ENCODE results near the gene PRKCH. TPM values are rescaled to one million over a fixed set of nuclear protein-coding genes. Genes with fewer than 3 reads are reported as not detected.

Gene PRKCH
- total and polyA plus RNA-seq, 10 of the 15 experiments (the other 5 are each of a cell fraction or from before 2014, with no cell fraction given) = 10.7 to 140 (median 33.2) TPM

GRCh38 chr14:61346221-61346620 lies 24.8 kb downstream of the PRKCH start:
- no TSS peak for BruUV-seq (replicated peaks)
- RAD21 ChIA-PET (ENCODE audit: unreplicated experiment) = interaction anchor here (1.1 to 1.9 kb wide), 5 partner anchors 8 to 41 kb away, joined by 3 to 12 read pairs (median 5); no protein-coding TSS in a partner anchor
- Histone ChIP-seq H3K79me2 (ENCODE audit: control insufficient read depth, insufficient read depth, low read length) (peaks cover 99% of the 10 kb centered on the region), H3K27ac (ENCODE audit: control insufficient read depth, insufficient read depth) (no peak overlapping the region), H3K4me2 (ENCODE audit: control insufficient read depth, insufficient read depth) (no peak overlapping the region; the same call in 1 of the 2 replicates), H3K4me1 (ENCODE audit: control insufficient read depth, insufficient read depth, low read length) (peaks cover 74% of the 10 kb centered on the region), H4K20me1 (ENCODE audit: control insufficient read depth, insufficient read depth) (no peaks in the 10 kb centered on the region), H3K36me3 (ENCODE audit: control insufficient read depth in 2 of 2, insufficient read depth in 2 of 2, low read length in 1 of 2) (peaks cover 0 to 2% of the 10 kb centered on the region in 2 experiments; a peak in 2 of 4 replicates), H2AFZ (ENCODE audit: control insufficient read depth, low read depth, low read length) (no peak overlapping the region), H3K27me3 (replicated peaks in 1 of 2; ENCODE audit: control insufficient read depth in 2 of 2, insufficient read depth in 2 of 2, low read length in 1 of 2) (no peaks in the 10 kb centered on the region), H3K9ac (ENCODE audit: control insufficient read depth, insufficient read depth, low read length) (no peak overlapping the region), H3K4me3 (no peak overlapping the region), H3K9me3 (replicated peaks; ENCODE audit: control insufficient read depth, insufficient read depth, low read length) (no peaks in the 10 kb centered on the region; the same call in 2 of the 3 replicates)
- CTCF ChIA-PET = interaction anchor here (0.8 to 2.1 kb wide), 6 partner anchors 13 to 115 kb away, joined by 3 to 7 read pairs (median 5); no protein-coding TSS in a partner anchor
- intact Hi-C loops (cut with micrococcal nuclease; ENCODE audit: unreplicated experiment) (no loop called here), in situ Hi-C loops (cut with MboI) (no loop called here)
- ATAC-seq (no peak), FAIRE-seq (no peak), DNase-seq (ENCODE audit: low read depth, low spot score) (no peak)
- TF ChIP-seq NR2F1 (conservative IDR thresholded peaks at IDR 0.05) (no peak), TBL1XR1 (IDR thresholded peaks at IDR 0.05; ENCODE audit: low read depth, low read length) (no peak), MAX (IDR thresholded peaks at IDR 0.05; ENCODE audit: low read depth, low read length) (no peak), ZNF384 (IDR thresholded peaks at IDR 0.05; ENCODE audit: borderline replicate concordance, low read depth, low read length) (no peak)
- TF ChIP-seq, protein P1, sequence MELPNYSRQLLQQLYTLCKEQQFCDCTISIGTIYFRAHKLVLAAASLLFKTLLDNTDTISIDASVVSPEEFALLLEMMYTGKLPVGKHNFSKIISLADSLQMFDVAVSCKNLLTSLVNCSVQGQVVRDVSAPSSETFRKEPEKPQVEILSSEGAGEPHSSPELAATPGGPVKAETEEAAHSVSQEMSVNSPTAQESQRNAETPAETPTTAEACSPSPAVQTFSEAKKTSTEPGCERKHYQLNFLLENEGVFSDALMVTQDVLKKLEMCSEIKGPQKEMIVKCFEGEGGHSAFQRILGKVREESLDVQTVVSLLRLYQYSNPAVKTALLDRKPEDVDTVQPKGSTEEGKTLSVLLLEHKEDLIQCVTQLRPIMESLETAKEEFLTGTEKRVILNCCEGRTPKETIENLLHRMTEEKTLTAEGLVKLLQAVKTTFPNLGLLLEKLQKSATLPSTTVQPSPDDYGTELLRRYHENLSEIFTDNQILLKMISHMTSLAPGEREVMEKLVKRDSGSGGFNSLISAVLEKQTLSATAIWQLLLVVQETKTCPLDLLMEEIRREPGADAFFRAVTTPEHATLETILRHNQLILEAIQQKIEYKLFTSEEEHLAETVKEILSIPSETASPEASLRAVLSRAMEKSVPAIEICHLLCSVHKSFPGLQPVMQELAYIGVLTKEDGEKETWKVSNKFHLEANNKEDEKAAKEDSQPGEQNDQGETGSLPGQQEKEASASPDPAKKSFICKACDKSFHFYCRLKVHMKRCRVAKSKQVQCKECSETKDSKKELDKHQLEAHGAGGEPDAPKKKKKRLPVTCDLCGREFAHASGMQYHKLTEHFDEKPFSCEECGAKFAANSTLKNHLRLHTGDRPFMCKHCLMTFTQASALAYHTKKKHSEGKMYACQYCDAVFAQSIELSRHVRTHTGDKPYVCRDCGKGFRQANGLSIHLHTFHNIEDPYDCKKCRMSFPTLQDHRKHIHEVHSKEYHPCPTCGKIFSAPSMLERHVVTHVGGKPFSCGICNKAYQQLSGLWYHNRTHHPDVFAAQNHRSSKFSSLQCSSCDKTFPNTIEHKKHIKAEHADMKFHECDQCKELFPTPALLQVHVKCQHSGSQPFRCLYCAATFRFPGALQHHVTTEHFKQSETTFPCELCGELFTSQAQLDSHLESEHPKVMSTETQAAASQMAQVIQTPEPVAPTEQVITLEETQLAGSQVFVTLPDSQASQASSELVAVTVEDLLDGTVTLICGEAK (IDR thresholded peaks at IDR 0.05; ENCODE audit: borderline replicate concordance) = no peak
- 93% methylated on average over 2 of the region's 2 CpGs for WGBS (ENCODE audit: insufficient coverage, insufficient replicate concordance, low lambda C conversion rate, missing lambda C conversion rate)
- POLR2A ChIA-PET = interaction anchor here (0.6 to 8.3 kb wide), 6 partner anchors 12 to 49 kb away, joined by 3 to 74 read pairs (median 4); no protein-coding TSS in a partner anchor
- SMC1A ChIA-PET (ENCODE audit: uncharacterized antibody, unreplicated experiment) = interaction anchor here (0.9 to 8.4 kb wide), 15 partner anchors 8 to 93 kb away, joined by 3 to 66 read pairs (median 5); no protein-coding TSS in a partner anchor

Data from GM12878 (cell line).